ENCODE data around the gene ZNF581. TPM values are rescaled to one million over a fixed set of nuclear protein-coding genes. Genes with fewer than 3 reads are reported as not detected.

The ZNF581 gene
- total RNA-seq, 2 donors from 2014 or later = 7.5 to 8.6 TPM

GRCh38 chr19:55693336-55693974 is 50.0 kb downstream of the ZNF581 start:
- peaks cover 82% of the 10 kb centered on the region for H3K36me3 ChIP-seq
- DNase-seq (ENCODE audit: low spot score) = no peak
- H3K4me1 ChIP-seq = no peaks in the 10 kb centered on the region
- TF ChIP-seq CTCF (IDR thresholded peaks at IDR 0.05) = no peak
- no peak overlapping the region for H3K27ac ChIP-seq
- H3K27me3 ChIP-seq = no peaks in the 10 kb centered on the region
- H3K9me3 ChIP-seq = no peaks in the 10 kb centered on the region
- no peak overlapping the region for H3K4me3 ChIP-seq

DNA sequence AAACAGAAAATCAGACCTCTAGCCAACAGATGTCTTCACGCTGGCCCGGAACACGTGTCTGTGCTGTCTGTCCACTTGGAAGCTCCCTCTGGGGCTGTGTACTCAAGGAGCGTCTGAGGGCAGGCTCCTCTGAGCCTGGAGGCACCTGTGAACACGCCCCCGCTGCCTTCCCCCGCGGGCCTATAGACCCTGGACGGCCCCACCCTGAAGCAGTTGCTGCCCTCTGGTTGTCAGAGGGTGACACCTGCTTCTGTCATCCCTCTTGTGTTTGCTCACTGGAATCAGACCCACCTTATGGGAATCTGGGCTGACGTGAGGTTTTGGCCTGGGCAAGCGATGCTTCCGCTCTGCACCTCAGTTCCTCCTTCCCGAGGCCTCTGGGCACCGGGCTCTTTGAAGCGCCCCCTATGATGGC is 50.8 kb downstream of the ZNF581 start:
- no peak for DNase-seq (ENCODE audit: low spot score)
- Histone ChIP-seq H3K36me3 (peaks cover 78% of the 10 kb centered on the region), H3K27ac (no peak overlapping the region), H3K27me3 (no peaks in the 10 kb centered on the region), H3K4me1 (no peaks in the 10 kb centered on the region), H3K9me3 (no peaks in the 10 kb centered on the region), H3K4me3 (no peak overlapping the region)
- TF ChIP-seq CTCF (IDR thresholded peaks at IDR 0.05) = no peak

GRCh38 chr19:55694656-55695491 is 51.4 kb downstream of the ZNF581 start:
- no peak for TF ChIP-seq CTCF (IDR thresholded peaks at IDR 0.05)
- no peaks in the 10 kb centered on the region for H3K4me1 ChIP-seq
- no peak overlapping the region for H3K4me3 ChIP-seq
- H3K27ac ChIP-seq = no peak overlapping the region
- peaks cover 74% of the 10 kb centered on the region for H3K36me3 ChIP-seq
- DNase-seq (ENCODE audit: low spot score) = no peak
- no peaks in the 10 kb centered on the region for H3K27me3 ChIP-seq
- H3K9me3 ChIP-seq = no peaks in the 10 kb centered on the region

Other genes starting within 250 kb of the ZNF581 start
- 10 to 100 TPM; 19.1 to 22.0 TPM for gene UBE2S, start 235.9 kb upstream of the ZNF581 start, total RNA-seq
- gene SHISA7, start 200.3 kb upstream of the ZNF581 start, total RNA-seq = not detected
- 10 to 100 TPM; 87.0 to 92.2 TPM for gene ISOC2, start 182.0 kb upstream of the ZNF581 start, total RNA-seq
- not detected for gene C19orf85, start 178.9 kb upstream of the ZNF581 start, total RNA-seq
- gene ZNF628, start 167.0 kb upstream of the ZNF581 start, total RNA-seq = 10 to 100 TPM in 1 of 2 donors, 1 to 10 TPM in 1; 5.6 to 13.2 TPM
- 1 to 10 TPM; 2.3 to 7.0 TPM for gene NAT14, start 158.5 kb upstream of the ZNF581 start, total RNA-seq
- 1 to 10 TPM; 3.3 to 6.7 TPM for gene SSC5D, start 155.2 kb upstream of the ZNF581 start, total RNA-seq
- gene SBK2, start 106.5 kb upstream of the ZNF581 start, total RNA-seq = 100 to 1,000 TPM; 111 to 172 TPM
- 100 to 1,000 TPM in 1 of 2 donors, 10 to 100 TPM in 1; 97.5 to 103 TPM for gene SBK3, start 98.1 kb upstream of the ZNF581 start, total RNA-seq
- gene ZNF579, start 62.8 kb upstream of the ZNF581 start, total RNA-seq = 1 to 10 TPM; 6.2 to 6.4 TPM
- 10 to 100 TPM in 1 of 2 donors, 1 to 10 TPM in 1; 9.2 to 12.2 TPM for gene FIZ1, start 44.1 kb upstream of the ZNF581 start, total RNA-seq
- 10 to 100 TPM; 17.7 to 25.8 TPM for gene ZNF524, start 43.4 kb upstream of the ZNF581 start, total RNA-seq
- 10 to 100 TPM; 11.2 to 11.4 TPM for gene ZNF865, start 38.0 kb upstream of the ZNF581 start, total RNA-seq
- gene ZNF784, start 19.1 kb upstream of the ZNF581 start, total RNA-seq = 10 to 100 TPM in 1 of 2 donors, 1 to 10 TPM in 1; 7.8 to 10.6 TPM
- gene ZNF580, start 2.6 kb upstream of the ZNF581 start, total RNA-seq = 10 to 100 TPM; 15.3 to 26.2 TPM
- 10 to 100 TPM; 19.1 to 30.0 TPM for gene CCDC106, start 4.6 kb downstream of the ZNF581 start, total RNA-seq
- gene U2AF2, start 11.4 kb downstream of the ZNF581 start, total RNA-seq = 10 to 100 TPM; 39.0 to 61.0 TPM
- gene EPN1, start 31.6 kb downstream of the ZNF581 start, total RNA-seq = 100 to 1,000 TPM; 179 to 187 TPM
- not detected for gene NLRP9, start 94.8 kb downstream of the ZNF581 start, total RNA-seq
- not detected for gene RFPL4A, start 115.4 kb downstream of the ZNF581 start, total RNA-seq
- not detected for gene RFPL4AL1, start 125.5 kb downstream of the ZNF581 start, total RNA-seq
- not detected for gene NLRP11, start 188.3 kb downstream of the ZNF581 start, total RNA-seq
- not detected for gene NLRP4, start 192.9 kb downstream of the ZNF581 start, total RNA-seq

Measured in right atrium auricular region (tissue), 2 donors.